Stimulated activated CD4-positive, alpha-beta T cell treated with anti-CD3 and anti-CD28 coated beads, Interleukin-4, amount 100 ng/mL, for 48 hours (primary cell): ENCODE measurements around the gene LDLRAD3.

ENCODE experiments used
- DNase-seq, 2 donors: peaks; one replicate each; pipeline ENCODE4 v3.0.0-alpha.2; 2020; ENCODE audit warnings: low read depth in 2 of 2

The LDLRAD3 gene

DNA sequence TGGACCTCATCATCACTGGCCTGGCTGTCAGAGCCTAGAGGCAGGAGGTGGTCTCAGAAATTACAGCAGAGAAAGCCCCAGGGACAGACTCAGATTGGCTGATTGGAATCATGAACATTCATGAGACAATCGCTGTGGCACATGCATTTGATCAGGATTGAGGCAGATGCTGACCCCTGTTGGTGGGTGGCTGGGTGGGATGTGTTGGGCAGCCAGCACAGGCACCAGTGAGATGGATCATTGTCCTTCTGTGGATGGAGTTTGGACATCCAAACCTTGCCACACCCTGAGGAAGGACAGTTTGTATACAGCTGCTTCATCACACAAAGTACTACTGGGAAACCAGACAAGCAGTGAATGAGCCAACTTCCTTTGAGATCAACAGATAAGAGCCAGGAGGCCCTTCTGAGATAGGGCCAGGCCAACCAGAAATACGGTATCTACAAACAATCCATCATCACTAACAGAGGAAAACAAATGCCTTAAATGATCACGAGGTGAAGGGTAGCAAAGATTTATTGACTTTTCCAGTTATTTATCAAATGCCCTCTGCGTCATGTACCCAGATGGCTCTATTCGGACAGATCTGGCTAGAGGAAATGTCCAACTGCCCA is 328.0 kb downstream of the LDLRAD3 start:
- no peak for DNase-seq

DNA sequence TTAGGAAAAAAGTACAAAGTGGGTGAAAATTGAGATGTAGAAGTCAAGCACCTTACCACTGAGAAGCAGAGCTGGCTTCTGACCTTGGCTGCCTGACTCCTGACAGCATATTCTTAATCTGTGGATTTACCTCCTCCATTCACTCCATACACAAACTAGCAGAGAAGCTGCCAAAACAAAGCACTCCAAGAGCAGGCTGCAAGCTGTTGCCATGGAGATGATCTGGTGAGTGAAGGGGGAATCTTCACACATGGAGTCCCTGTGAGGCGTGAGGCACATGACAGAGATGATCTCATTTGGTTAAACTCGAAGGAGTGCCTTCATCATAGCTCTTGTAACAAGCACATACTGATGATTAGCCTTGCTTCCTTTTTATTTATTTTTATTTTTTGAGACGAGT is 329.2 kb downstream of the LDLRAD3 start:
- DNase-seq, result no peak

DNA sequence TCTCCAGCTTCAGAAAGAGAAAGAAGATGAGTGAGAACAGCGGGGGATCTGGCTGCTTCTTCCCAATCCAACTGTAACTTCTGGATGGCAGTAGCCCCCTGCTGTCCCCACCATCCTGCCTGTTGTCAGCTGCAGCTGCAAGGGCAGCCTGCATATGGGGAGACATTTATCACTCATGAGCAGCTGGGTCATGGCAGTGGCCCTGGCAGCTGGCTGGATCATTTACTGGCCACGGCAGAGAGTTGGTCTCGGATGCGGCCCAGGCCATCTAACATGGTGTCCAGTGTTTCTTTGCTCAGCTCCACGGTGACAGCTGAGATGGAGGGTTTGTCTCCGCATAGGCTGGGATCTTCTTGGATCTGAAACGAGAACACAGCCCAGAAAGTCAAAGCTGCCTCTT is 330.6 kb downstream of the LDLRAD3 start:
- no peak for DNase-seq

DNA sequence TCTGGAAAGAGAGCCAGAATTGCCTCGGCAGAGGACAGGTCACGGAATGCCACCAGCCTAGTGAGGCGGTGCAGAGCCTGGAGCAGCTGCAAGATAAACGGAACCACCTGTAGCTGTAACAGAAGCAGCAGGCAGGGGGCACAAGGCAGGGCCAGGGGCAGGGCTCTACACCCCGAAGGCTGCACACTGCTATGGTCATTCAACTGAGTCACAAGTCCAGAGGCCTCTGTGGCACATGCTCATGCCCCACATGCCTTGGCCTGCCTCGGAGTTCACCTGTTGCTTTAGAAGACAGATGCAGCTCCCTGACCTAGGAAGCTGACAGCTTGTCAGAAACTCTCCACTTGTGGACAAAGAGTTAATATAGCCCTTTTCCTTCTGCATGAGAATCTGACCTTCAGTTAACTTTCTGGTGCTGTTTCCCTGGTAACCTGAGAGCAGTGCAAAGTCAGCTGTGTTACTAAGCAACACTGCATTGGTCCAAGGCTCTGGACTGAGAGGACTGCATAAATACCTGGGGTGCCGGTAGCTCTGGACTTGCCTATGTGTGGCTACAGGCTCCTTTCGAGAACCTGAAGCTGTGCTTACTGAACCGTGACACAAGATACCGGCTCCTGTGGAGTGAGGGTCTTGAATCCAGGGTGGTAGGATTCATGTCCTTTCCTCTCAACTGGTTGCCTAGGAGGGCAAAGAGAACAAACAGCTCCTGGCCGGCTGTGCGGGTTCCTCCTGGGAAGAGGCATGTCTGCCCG is 334.8 kb downstream of the LDLRAD3 start:
- no peak for DNase-seq

DNA sequence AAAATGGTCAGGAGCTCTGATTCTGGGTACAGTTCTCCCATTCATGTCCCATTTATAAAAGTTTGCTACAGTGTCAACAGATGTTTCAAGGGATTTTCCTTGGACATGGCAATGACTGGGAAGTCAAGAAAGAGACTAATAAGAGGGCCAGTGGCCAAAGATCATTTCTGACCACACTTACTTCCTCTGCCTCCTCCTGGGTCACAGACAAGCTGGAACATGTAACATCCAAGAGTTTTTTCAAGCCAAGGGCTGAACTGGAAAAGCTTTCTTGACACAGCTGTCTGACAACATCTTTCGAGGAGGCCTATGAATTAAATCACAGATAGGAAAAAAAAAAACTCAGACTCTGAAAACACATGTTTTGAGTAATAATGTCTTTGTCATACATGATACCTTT is 336.7 kb downstream of the LDLRAD3 start:
- no peak for DNase-seq
